Measurements from ENCODE around the gene DMAC2. TPM values are rescaled to one million over a fixed set of nuclear protein-coding genes. Genes with fewer than 3 reads are reported as not detected.
"Not testable (repeated sequence)": the region's sequence is repeated elsewhere in the genome, so short reads cannot be mapped to it uniquely, and the experiment has no call there.

DMAC2 gene
- total and polyA plus RNA-seq, 8 donors, result 48.4 to 64.6 (median 58.4) TPM

DNA sequence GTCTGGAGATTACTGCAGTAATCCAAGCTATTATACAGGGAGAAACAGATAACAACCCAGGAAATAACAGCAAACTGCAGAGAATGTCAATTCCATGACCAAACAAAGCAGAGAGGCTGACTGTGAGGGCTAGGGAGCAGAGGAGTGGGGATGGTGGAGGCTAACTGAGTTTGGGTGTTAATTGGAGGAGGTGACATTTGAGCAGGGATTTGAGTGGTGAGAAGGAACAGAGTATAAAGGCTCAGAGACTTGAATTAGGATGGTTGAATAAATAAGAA, 3.1 kb downstream of the DMAC2 start:
- DNase-seq (no peak), ATAC-seq (no peak)
- Histone ChIP-seq H3K36me3 (peaks cover 0 to 48% of the 10 kb centered on the region in 2 donors), H3K27me3 (no peaks in the 10 kb centered on the region), H3K27ac (no peak overlapping the region), H3K4me3 (no peak overlapping the region), H3K9me3 (no peaks in the 10 kb centered on the region), H3K4me1 (peaks cover 5 to 27% of the 10 kb centered on the region in 2 donors)
- TF ChIP-seq, protein P1, sequence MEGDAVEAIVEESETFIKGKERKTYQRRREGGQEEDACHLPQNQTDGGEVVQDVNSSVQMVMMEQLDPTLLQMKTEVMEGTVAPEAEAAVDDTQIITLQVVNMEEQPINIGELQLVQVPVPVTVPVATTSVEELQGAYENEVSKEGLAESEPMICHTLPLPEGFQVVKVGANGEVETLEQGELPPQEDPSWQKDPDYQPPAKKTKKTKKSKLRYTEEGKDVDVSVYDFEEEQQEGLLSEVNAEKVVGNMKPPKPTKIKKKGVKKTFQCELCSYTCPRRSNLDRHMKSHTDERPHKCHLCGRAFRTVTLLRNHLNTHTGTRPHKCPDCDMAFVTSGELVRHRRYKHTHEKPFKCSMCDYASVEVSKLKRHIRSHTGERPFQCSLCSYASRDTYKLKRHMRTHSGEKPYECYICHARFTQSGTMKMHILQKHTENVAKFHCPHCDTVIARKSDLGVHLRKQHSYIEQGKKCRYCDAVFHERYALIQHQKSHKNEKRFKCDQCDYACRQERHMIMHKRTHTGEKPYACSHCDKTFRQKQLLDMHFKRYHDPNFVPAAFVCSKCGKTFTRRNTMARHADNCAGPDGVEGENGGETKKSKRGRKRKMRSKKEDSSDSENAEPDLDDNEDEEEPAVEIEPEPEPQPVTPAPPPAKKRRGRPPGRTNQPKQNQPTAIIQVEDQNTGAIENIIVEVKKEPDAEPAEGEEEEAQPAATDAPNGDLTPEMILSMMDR (IDR thresholded peaks at IDR 0.05), result no peak
- intact Hi-C loops (cut with DNase I), result no loop called here

DNA sequence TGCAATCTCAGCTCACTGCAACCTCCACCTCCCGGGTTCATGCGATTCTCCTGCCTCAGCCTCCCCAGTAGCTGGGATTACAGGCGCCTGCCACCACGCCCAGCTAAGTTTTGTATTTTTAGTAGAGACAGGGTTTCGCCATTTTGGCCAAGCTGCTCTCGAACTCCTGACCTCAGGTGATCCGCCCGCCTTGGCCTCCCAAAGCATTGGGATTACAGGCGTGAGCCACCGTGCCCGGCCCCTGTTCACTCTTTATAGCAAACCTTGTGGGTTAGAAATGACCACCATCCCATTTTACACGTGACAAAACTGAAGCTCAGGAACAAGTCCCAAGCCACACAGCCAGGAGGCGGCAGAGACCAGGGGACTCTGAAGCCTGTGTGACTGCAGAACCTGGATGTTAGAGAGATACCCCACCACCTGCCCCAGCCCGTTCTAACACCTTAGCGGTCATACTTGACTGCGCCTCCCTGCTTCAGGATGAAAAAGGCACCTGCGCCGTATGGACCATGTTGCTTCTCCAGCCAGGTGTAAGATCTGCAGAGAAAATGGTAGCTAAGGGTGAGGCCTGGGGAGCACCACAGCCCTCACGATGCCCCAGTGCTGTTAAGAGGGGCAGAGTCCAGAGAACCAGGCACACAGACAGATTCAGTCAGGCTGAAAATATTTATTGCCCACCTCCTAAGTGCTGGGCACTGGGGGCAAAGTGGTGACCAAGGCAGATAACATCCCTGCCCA, 3.6 kb downstream of the DMAC2 start:
- DNase-seq (peak in 2 of 4 donors; percentile 27 to 39), ATAC-seq (no peak)
- Histone ChIP-seq H3K4me3 (no peak overlapping the region), H3K9me3 (no peaks in the 10 kb centered on the region), H3K4me1 (peaks cover 5 to 29% of the 10 kb centered on the region in 2 donors), H3K27me3 (no peaks in the 10 kb centered on the region), H3K27ac (no peak overlapping the region), H3K36me3 (peaks cover 0 to 54% of the 10 kb centered on the region in 2 donors)
- intact Hi-C loops (cut with DNase I), result no loop called here
- TF ChIP-seq, protein P1 (IDR thresholded peaks at IDR 0.05), result no peak

DNA sequence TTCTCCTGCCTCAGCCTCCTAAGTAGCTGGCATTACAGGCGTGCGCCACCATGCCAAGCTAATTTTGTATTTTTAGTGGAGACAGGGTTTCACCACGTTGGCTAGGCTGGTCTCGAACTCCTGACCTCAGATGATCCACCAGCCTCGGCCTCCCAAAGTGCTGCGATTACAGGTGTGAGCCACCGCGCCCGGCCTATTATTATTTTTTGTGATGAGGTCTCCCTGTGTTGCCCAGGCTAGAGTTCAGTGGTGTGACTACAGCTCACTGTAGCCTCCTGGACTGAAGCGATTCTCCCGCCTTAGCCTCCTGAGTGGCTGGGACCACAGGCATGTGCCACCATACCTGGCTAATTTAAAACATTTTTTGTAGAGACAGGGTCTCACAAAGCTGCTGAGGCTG, 4.3 kb downstream of the DMAC2 start:
- intact Hi-C loops (cut with DNase I); H3K27ac ChIP-seq; H3K9me3 ChIP-seq; H3K4me3 ChIP-seq; ATAC-seq; H3K27me3 ChIP-seq: not testable (repeated sequence)
- Histone ChIP-seq H3K4me1 (peaks cover 5 to 30% of the 10 kb centered on the region in 2 donors), H3K36me3 (peaks cover 0 to 58% of the 10 kb centered on the region in 2 donors)
- DNase-seq, result peak in 1 of 4 donors; percentile 45

DNA sequence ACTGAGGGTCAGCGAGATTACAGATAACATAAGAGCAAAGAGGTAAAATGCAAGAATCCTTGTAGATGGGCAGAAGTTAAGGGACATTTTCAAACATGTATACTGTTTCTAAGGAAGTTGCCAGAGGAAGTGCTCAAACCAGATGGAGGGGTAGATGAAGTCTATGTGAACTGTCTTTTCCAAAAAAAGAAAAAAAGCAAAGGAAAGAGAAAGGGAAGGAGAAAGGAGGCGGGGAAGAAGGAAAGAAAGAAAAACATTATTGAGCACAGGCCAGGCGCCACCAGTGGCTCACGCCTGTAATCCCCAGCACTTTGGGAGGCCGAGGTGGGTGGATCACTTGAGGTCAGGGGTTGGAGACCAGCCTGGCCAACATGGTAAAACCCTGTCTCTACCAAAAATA, 5.3 kb downstream of the DMAC2 start:
- no peak for ATAC-seq
- peak in 1 of 4 donors; percentile 1 for DNase-seq
- peaks cover 0 to 63% of the 10 kb centered on the region in 2 donors for H3K36me3 ChIP-seq
- TF ChIP-seq, protein P1 (IDR thresholded peaks at IDR 0.05), result no peak
- H3K4me3 ChIP-seq, result no peak overlapping the region
- no peak overlapping the region for H3K27ac ChIP-seq
- no peaks in the 10 kb centered on the region for H3K27me3 ChIP-seq
- H3K9me3 ChIP-seq, result no peaks in the 10 kb centered on the region
- intact Hi-C loops (cut with DNase I), result no loop called here
- H3K4me1 ChIP-seq, result peaks cover 5 to 25% of the 10 kb centered on the region in 2 donors

DNA sequence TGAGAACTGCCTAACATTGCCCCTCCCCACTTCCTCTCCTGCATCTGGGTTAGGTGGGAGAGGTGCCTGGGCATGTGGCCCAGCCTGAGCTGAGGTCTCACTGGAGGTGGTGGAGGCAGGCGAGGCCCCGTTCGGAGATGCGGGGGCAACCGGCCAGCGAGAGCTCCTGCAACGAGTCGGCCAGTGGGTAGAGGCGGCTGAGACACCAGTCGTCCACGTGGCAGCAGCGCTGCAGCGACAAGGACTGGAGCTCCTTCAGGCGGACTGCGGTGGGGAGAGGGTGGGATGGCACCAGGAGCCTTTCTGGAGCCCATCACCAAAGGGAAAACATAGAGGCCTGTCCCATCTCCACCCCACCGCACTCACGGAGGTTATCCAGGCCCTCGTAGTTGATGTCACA, 6.5 kb downstream of the DMAC2 start:
- TF ChIP-seq, protein P1 (IDR thresholded peaks at IDR 0.05), result no peak
- H3K4me3 ChIP-seq, result no peak overlapping the region
- no peaks in the 10 kb centered on the region for H3K9me3 ChIP-seq
- ATAC-seq (no peak), DNase-seq (peak in 1 of 4 donors; percentile 47)
- H3K36me3 ChIP-seq, result peaks cover 0 to 63% of the 10 kb centered on the region in 2 donors
- H3K4me1 ChIP-seq, result peaks cover 6 to 23% of the 10 kb centered on the region in 2 donors
- no peaks in the 10 kb centered on the region for H3K27me3 ChIP-seq
- intact Hi-C loops (cut with DNase I), result no loop called here
- H3K27ac ChIP-seq, result no peak overlapping the region
